GM15510 (cell line): ENCODE data around the gene CPA5.

ENCODE experiments used
- POLR2A ChIP-seq: IDR thresholded peaks from 3 replicates; pipeline ENCODE4 v1.6.1; 2011; ENCODE audit warnings: borderline replicate concordance; ENCODE audit not compliant: insufficient read length; ENCODE audit errors: extremely low read depth

The CPA5 gene

DNA sequence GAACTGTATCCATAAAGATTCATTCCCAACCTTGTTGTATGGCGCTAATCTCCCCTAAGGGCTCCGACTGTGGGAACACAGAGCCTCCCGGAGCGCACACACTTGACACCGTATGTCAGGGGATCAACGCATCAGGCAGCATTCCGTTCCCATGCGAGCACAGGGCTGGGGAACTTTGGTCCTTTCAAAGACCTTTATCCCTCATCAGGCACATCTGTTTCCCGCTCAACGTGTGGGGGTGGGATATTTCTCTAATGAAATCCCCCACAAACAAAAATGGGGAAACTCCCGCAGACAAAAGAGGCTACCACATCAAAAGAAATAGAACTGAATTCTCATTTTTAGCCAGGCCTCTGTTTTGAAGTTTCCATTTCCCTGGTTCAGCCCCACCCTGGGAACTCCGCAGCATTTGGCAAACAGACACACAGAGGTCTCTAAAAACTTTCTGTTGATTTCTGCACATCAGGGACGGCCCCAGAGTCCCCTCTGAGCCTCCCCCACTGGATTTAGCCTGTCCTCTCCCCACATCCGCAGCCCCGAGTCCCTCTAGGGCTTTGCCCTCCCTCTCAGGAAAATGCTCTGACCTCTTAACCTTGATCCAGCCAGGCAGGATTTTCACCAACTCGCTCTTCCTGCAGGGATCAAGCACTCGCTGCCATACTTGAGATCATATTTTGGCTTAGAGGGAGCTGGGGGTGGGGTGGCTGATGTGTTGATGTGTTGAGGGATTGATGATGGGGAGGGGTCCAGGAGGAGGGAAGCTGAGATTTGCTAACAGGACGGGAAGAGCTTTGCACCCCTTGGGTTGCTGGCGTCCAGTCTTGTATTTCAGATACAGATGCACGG lies 6.6 kb downstream of the CPA5 start:
- no peak for TF ChIP-seq POLR2A

DNA sequence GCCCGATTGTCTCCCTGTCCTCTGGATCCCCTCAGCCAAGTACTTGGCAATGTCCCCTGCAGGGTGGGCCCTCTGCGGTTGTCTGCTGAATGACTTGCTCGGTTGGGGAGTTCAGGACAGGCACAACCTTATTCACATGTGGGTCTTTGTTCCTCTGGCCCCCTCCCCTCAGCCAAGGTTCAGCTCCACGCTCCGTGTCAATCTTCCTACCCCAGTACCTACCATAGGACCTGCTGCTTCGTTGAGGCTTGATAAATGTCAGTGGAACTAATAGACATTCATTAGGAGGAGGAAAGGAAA lies 7.1 kb downstream of the CPA5 start:
- TF ChIP-seq POLR2A: no peak

DNA sequence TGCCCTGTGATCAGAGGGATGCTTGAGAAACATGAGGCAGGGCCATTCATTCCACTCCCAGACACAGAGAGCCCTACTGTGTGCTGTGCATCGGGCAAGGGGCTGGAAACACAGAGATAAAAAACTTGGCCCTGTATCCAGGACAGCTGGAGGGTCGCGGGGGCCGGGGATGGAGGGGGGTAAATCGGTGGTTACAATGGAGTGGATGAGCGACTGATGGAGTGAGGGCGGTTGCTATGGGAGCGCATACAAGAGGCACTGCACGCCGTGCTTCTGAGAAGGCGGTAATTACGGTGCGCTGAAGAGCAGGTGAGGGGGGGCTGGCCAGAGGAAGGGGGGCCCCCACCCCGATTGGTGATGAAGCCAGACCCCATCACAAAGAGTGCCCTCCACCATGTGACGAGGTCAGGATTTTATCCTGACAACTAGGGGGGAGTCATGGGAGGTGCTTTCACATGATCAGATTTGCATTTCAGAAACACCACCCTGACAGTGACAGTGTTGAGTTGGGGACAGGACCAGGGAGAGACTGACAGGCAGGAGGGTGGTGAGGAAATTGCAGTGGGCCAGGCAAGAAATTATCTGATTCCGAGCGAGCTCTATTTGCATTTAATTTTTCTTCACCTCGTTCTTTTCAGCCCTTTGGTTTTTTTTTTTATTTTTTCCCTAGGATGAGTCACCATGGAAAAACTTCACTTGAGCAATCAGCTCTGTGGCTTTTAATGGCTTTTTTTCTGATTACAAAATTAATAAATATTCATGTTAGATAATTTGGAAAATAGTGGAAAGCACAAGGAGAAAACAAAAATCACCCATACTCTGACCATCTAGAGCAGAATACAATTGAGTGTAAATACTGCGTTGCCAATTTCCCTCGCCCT lies 7.8 kb downstream of the CPA5 start:
- no peak for TF ChIP-seq POLR2A

DNA sequence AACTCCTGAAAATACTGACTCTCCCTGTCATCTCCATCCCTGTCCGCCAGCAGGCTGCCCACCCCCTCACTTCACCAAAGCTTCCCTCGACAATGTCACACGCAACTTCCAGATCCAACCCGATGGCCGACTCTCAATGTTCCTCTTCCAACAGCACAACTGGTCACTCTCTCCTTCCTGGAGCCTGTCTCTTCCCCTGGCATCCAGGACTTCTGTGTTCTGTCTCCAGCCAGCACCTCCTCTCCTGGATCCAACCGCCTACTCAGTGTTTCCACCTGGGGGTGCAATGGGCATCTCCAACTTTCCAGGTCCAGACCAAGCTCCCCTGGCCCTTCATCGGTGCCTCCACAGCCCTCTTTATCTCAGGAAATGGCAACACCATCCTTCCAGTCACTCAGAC lies 8.6 kb downstream of the CPA5 start:
- TF ChIP-seq POLR2A: no peak

DNA sequence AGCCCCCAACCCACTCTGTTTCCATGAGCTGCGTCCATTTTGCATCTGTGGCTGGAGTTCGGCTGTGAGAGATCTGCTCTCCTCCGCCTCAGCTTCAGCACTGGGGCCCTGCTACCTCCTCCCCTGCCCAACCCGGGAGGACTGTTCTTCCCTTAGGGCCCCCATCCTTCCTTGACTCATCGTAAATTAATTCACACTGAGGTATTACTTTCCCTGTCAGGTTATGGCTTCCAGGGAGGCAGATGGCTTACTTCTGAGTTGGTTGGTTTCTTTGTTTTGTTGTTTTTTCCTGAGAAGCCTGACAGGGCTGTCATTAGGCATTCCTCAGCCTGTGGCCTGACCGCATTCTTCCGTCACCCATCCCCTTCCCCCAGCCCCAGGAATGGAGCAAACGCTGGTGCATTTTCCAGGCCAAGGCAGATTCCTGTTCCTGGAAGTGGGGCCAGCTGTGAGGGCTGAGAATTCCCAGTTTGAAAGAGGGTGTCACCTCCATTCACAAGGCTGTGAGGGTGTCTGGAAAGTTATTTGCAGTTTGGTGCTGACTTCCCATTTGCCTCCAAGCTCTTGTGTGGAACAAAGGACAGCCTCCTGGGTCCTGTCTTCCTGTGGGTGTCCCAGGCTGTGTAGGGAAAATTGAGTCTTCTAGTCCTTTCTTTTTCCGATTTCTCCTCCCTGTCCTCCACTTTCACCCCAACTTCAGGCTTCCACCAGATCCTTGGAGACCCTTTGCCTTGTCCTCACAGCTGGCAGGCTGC lies 11.7 kb downstream of the CPA5 start:
- TF ChIP-seq POLR2A: no peak

DNA sequence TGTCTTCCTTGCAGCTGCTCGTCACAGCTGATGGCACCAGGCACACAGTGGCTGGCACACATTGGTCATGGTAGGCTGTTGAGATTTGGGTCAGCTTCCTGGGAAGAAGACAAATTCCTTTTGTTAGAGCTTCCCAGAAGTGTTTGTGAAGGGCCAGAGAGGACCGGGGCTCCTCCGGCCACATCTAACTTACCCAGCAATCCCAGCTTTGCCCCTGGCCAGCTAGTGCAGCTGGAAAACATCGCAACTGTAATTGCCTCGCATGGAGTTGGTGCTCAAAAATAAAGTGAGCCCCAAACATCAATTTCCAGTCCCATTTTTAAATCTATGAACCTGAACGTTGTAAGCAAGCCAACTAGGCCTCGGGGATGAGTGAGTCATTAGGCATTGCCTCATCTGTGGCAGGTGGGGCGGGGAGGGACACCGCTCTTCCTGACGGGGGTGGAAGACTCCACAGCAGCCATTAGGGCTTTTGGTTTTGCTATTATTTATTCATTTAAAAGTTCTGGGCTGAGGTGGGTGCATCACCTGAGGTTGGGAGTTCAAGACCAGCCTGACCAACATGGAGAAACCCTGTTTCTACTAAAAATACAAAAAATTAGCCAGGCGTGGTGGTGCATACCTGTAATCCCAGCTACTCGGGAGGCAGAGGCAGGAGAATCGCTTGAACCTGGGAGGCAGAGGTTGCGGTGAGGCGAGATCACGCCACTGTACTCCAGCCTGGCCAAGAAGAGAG lies 12.4 kb downstream of the CPA5 start:
- no peak for TF ChIP-seq POLR2A

DNA sequence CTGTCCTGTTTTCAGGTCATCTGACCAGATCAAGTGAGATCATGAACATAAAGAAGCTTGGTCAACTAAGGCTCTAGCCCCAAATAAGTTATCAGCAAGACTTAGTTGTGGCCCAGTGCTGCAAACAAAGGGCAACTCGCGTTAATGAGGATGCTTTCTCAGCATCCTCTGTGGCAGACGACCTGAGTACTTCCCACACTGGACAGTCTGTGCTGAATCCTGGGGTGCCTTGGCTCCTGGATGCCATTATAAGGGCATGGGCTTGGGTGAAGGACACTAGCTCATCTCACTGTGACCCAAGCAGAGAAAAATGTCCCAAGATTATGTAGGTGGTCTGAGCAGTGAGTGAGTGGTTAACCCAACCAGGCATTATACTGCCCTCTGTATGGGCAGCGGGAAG lies 13.9 kb downstream of the CPA5 start:
- TF ChIP-seq POLR2A: no peak

DNA sequence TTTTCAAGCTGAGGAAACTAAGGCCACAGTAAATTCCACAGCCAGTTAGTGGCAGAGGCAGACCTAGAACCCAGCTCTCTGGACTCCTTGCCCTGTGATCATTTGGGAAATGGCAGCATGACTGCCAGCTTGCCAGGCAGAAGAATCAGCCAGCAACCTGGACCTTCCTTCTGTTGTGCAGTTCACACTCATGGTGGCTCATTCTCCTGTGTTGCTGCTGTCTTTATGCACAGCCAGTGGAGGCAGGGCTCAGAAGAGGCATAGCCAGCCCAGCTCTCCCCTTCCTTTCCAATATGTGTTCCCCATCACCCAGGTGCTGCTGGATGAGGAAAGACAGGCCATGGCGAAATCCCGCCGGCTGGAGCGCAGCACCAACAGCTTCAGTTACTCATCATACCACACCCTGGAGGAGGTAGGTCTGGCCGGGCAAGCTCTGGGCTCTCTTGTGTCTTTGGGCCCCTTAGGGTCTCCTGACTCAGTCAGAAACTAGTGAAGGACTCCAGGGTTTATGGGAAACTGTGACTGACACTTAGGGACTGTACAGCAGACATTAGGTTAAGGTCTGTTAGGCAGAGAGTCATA lies 14.8 kb downstream of the CPA5 start:
- no peak for TF ChIP-seq POLR2A

DNA sequence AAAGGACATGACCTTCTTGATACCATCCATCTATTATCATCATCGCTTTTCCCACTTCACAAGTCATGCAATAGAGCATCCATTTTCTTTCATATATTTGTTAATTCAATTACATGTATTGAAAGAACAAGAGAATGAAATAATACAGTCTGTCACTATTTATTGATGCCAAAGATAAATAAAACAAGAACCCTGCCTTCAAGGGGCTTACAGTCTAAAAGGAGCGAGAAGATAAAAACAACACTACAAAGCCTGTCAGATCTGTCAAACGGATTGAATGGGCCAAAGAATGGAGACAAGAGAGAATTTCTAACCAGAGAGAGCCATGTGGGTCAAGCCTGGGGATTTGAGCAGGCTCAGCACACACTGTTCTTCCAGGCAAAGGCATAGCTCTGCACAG lies 15.9 kb downstream of the CPA5 start:
- TF ChIP-seq POLR2A: no peak

DNA sequence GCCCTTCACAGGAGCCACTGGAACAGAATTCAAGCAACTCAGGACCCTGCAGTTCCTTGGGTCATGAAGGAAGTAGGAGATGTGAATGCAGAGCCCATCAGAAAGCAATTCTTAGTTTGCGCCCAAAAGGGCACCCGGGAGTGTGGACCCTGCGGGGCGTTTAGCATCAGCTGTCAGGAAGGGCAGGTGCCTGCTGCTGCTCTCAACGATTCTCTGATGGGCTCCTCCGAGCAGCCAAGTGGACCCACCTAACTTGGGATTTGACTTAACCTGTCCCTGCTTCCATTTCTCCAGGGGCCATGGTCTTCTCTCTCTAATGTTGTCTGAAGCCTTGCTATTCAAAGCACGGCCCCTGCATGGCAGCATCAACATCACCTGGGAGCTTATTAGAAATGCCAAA lies 17.1 kb downstream of the CPA5 start:
- no peak for TF ChIP-seq POLR2A

DNA sequence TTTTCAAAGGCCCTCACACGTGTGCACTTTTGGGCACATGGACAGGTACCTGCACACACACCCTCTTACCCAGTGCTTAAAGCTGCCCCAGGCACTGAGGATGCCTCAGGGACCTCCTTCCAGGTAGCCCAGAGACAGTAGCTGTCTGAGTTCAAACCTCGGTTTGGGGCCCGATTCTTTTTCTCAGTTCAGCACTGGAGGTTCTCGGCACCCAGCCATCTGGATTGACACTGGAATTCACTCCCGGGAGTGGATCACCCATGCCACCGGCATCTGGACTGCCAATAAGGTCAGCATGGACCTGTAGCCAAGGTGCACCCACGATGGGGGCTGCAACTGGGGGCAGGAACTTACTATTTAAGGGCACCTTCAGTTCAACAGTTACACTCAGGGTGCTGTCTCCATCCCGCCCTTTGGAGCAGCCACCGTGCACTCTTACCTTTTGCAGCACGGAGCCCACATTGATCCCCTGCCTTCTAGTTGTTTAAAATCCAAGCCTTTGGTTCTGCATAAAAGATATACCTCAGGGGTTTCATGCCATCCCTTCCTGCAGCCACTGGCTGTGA lies 17.7 kb downstream of the CPA5 start:
- TF ChIP-seq POLR2A: no peak

DNA sequence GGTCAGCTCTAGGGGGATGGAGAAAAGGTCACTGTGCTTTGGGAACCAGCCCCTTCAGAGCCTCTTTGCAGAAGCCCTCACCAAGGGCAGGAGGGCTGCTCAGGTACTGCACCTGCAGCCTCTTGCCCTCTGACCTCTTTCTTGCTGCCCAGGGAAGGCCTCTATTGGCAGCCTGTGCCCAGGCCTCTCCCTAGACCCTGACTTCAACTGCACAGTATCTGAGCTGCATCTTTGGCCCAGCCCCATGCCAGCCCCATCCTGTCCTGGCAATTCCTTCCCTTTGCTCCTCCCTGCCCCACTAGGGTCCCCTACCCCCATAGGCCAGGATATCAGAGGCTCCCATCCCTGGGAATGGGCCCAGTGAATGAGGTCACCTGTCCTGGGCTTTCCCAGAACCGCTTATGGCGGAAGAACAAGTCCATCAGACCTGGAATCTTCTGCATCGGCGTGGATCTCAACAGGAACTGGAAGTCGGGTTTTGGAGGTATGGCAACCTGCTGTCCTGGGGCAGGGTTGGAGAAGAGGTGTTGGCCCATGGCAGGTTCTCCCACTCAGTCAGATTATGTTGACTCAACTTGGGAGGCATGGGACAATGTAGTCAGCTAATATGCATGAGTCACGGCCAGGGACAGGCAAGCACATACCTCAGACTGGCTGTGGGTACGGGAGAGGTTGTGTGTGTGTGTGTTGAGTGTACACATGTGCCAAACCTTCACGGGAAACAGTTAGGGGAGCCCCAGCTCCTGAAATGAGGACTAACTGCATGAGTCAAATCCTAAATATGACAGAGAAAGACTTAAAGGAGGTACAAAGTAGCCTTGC lies 18.6 kb downstream of the CPA5 start:
- no peak for TF ChIP-seq POLR2A

DNA sequence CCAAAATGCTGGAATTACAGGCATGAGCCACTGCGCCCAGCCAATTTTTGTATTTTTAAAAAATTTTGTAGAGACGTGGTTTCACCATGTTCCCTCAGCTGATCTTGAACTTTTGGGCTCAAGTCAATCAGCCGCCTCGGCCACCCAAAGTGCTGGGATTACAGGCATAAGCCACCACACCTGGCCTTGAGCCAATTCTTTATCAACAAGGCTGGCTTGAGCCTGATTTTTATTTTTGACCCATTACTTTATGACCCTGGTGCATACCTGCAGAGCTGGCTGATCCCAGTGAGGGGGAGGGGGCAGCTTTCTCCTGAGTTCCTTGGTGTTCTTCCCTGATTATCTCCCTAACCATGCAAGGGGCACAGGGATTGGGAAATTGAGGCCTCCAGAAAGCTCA lies 19.8 kb downstream of the CPA5 start:
- TF ChIP-seq POLR2A: no peak
